Measurements from ENCODE around the gene ARHGEF1. TPM values are rescaled to one million over a fixed set of nuclear protein-coding genes. Genes with fewer than 3 reads are reported as not detected.

Gene ARHGEF1
- total RNA-seq, 1 experiment from 2014 or later, result 163 TPM

DNA sequence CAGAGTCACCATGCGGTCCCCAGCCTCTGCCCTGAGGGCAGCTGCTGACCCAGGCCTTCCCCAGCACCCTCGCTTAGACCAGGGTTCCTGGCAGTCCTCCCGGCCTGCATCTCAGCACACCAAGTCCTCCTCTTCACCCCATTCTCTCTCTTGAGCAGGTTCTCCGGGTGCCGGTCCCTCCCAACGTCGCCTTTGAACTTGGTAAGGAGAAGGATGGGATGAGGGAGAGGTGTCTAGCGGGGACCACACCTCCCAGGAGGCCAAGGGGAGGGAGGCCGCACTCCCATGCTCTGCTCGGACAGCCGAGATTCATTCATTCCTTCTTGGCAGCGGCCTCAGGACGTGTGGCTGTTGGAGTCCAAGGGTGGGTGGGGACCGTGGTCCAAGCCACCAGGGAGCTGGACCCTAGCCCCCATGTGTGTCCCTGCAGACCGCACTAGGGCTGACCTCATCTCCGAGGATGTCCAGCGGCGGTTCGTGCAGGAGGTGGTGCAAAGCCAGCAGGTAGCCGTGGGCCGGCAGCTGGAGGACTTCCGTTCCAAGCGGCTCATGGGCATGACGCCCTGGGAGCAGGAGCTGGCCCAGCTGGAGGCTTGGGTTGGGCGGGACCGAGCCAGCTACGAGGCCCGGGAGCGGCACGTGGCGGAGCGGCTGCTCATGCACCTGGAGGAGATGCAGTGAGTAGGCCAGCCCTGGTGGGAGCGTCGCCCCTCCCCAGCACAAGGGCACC, 9.4 kb downstream of the ARHGEF1 start:
- TF ChIP-seq CTCF (IDR thresholded peaks at IDR 0.05; ENCODE audit: unreplicated experiment), result no peak
- CTCF ChIA-PET, result interaction anchor here (0.6 kb wide), 1 partner anchor 37 kb away, joined by 7 read pairs; no protein-coding TSS in a partner anchor
- H3K27me3 Mint-ChIP-seq (ENCODE audit: unreplicated experiment), result no peaks in the 10 kb centered on the region

GRCh38 chr19:41893899-41894298, 10.9 kb downstream of the ARHGEF1 start:
- BruUV-seq (replicated peaks), result no TSS peak
- Mint-ChIP-seq H3K36me3 (ENCODE audit: insufficient read depth, unreplicated experiment) (peaks cover 34% of the 10 kb centered on the region), H3K27ac (ENCODE audit: unreplicated experiment) (no peak overlapping the region), H3K4me3 (ENCODE audit: low read depth, unreplicated experiment) (no peak overlapping the region), H3K27me3 (ENCODE audit: unreplicated experiment) (no peaks in the 10 kb centered on the region), H3K9me3 (ENCODE audit: low read depth, unreplicated experiment) (no peaks in the 10 kb centered on the region), H3K4me1 (ENCODE audit: low read depth, unreplicated experiment) (peaks cover 11% of the 10 kb centered on the region)
- CTCF ChIA-PET, result no interaction called here
- DNase-seq, result no peak
- TF ChIP-seq CTCF (IDR thresholded peaks at IDR 0.05; ENCODE audit: unreplicated experiment), result no peak
- intact Hi-C loops (cut with micrococcal nuclease; ENCODE audit: unreplicated experiment), result no loop called here

More for the DNA sequence above, 9.4 kb downstream of the ARHGEF1 start:
- DNase-seq, result no peak
- Mint-ChIP-seq H3K36me3 (ENCODE audit: insufficient read depth, unreplicated experiment) (peaks cover 37% of the 10 kb centered on the region), H3K27ac (ENCODE audit: unreplicated experiment) (no peak overlapping the region), H3K9me3 (ENCODE audit: low read depth, unreplicated experiment) (no peaks in the 10 kb centered on the region), H3K4me3 (ENCODE audit: low read depth, unreplicated experiment) (no peak overlapping the region), H3K4me1 (ENCODE audit: low read depth, unreplicated experiment) (peaks cover 27% of the 10 kb centered on the region)
- intact Hi-C loops (cut with micrococcal nuclease; ENCODE audit: unreplicated experiment), result no loop called here
- BruUV-seq (replicated peaks), result no TSS peak

- intact Hi-C loops (cut with micrococcal nuclease; ENCODE audit: unreplicated experiment), result no loop called here
- Mint-ChIP-seq H3K27ac (ENCODE audit: unreplicated experiment) (no peak overlapping the region), H3K4me1 (ENCODE audit: low read depth, unreplicated experiment) (peaks cover 6% of the 10 kb centered on the region), H3K27me3 (ENCODE audit: unreplicated experiment) (no peaks in the 10 kb centered on the region), H3K9me3 (ENCODE audit: low read depth, unreplicated experiment) (no peaks in the 10 kb centered on the region), H3K4me3 (ENCODE audit: low read depth, unreplicated experiment) (no peak overlapping the region), H3K36me3 (ENCODE audit: insufficient read depth, unreplicated experiment) (peaks cover 33% of the 10 kb centered on the region)
- BruUV-seq (replicated peaks), result no TSS peak
- no peak for DNase-seq
- CTCF ChIA-PET, result no interaction called here
- TF ChIP-seq CTCF (IDR thresholded peaks at IDR 0.05; ENCODE audit: unreplicated experiment), result no peak
Observed at GRCh38 chr19:41894350-41894749, 11.4 kb downstream of the ARHGEF1 start.

DNA sequence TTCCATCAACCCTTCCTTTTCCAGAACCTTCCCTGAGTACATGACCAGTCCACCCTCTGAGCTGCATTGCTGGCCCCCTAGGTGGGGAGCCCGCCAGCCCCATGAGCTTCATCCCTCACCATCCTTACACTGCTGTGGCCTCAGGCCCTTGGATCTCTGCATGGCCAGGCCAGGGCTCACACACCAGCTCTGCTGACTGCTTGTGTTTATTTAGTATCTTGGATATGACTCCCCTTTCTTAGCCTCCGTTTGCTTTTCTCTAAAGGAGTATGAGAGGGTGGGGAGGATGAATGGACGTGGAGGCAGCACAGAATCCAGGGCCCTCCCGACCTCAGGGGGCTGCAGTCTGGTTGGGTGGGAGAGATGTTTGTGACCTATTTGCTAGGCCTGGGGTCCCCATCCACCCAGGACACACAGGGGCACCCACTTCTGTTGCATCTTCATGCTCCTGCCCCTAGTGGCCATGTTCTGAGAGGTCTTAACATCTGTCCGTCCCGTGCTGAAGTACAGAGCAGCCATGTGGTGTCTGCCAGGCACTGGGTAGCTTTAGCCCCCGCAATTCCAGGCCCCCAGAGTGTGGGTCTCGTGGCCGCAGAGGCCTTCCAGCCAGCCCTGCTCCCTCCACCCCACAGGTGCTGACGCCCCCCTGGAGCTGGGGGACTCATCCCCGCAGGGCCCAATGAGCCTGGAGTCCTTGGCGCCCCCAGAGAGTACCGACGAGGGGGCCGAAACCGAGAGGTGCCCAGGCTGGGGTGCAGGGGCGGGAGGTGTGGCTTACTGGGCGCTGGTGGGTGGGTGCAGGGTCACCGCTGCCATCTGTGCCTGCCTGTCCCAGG, 13.0 kb downstream of the ARHGEF1 start:
- intact Hi-C loops (cut with micrococcal nuclease; ENCODE audit: unreplicated experiment), result no loop called here
- BruUV-seq (replicated peaks), result no TSS peak
- Mint-ChIP-seq H3K4me3 (ENCODE audit: low read depth, unreplicated experiment) (no peak overlapping the region), H3K36me3 (ENCODE audit: insufficient read depth, unreplicated experiment) (peaks cover 31% of the 10 kb centered on the region), H3K27me3 (ENCODE audit: unreplicated experiment) (no peaks in the 10 kb centered on the region), H3K4me1 (ENCODE audit: low read depth, unreplicated experiment) (no peaks in the 10 kb centered on the region), H3K9me3 (ENCODE audit: low read depth, unreplicated experiment) (no peaks in the 10 kb centered on the region), H3K27ac (ENCODE audit: unreplicated experiment) (no peak overlapping the region)
- CTCF ChIA-PET, result interaction anchor here (1.0 kb wide), 1 partner anchor 11 kb away, joined by 3 read pairs; no protein-coding TSS in a partner anchor
- no peak for DNase-seq
- TF ChIP-seq CTCF (IDR thresholded peaks at IDR 0.05; ENCODE audit: unreplicated experiment), result peak; percentile 29
